ENCODE data around the gene PDE7B. TPM values are rescaled to one million over a fixed set of nuclear protein-coding genes. Genes with fewer than 3 reads are reported as not detected.

PDE7B gene
- total and polyA plus RNA-seq, 2 of the 13 experiments (the other 11 are each of a cell fraction or from before 2014, with no cell fraction given), result not detected

DNA sequence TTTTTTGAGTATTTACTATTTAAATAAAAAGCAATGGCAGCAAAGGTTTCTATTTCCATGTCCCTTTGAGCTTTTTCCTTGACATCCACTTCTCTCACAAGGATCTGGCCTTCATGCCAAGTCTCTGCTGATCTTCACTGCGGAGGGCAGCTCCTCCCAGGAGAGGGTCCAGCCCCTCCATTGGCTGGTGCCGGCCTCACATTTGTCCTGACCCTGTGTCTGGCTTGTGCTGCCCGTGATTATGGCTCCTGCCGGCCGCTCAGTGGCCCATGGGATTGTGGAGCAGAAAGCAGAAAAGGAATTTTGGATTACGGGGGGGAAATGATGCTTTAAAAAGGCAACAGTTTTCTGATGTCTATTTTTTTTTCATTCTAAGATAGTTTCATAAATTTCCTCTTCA, 31.2 kb upstream of the PDE7B start:
- no peak for FAIRE-seq
- H3K4me2 ChIP-seq (ENCODE audit: low read depth, low read length), result no peak overlapping the region
- no peak overlapping the region for H3K27ac ChIP-seq (ENCODE audit: extremely low read length, insufficient read depth, low read length)
- H3K79me2 ChIP-seq (ENCODE audit: insufficient read depth, low read length), result no peaks in the 10 kb centered on the region
- no peaks in the 10 kb centered on the region for H3K9me3 ChIP-seq (ENCODE audit: low read length)
- H2AFZ ChIP-seq (ENCODE audit: low read length), result no peak overlapping the region
- no peaks in the 10 kb centered on the region; a peak in 1 of 5 replicates for H3K27me3 ChIP-seq (ENCODE audit: control insufficient read depth in 1 of 2, insufficient read depth in 2 of 2, low read length in 2 of 2)
- no peak for ATAC-seq
- H3K36me3 ChIP-seq (replicated peaks in 1 of 2; ENCODE audit: control insufficient read depth in 1 of 2, insufficient read depth in 2 of 2, low read length in 2 of 2), result no peaks in the 10 kb centered on the region
- ChIA-PET CTCF (ENCODE audit: low intra/inter-chr PET ratio, low total read pairs) (no interaction called here), POLR2A (no interaction called here)
- no peak overlapping the region for H3K9ac ChIP-seq (ENCODE audit: insufficient read depth, low read depth, low read length)
- 12% methylated on average over 6 of the region's 6 CpGs for WGBS (ENCODE audit: low lambda C conversion rate)
- no peak for DNase-seq (ENCODE audit: low spot score)
- no peaks in the 10 kb centered on the region for H4K20me1 ChIP-seq (ENCODE audit: insufficient read depth, low read length)
- H3K4me1 ChIP-seq (ENCODE audit: insufficient read depth, low read length), result no peaks in the 10 kb centered on the region
- in situ Hi-C loops (cut with HindIII; ENCODE audit: extremely low pct_ligation_motif_present, low pct_unique_long_range_greater_than_20kb) (no loop called here), intact Hi-C loops (cut with micrococcal nuclease; ENCODE audit: unreplicated experiment) (no loop called here)
- H3K4me3 ChIP-seq (replicated peaks in 1 of 3; ENCODE audit: insufficient read depth in 1 of 3, low read depth in 2 of 3, low read length in 3 of 3), result no peak overlapping the region
- TF ChIP-seq, protein P1, sequence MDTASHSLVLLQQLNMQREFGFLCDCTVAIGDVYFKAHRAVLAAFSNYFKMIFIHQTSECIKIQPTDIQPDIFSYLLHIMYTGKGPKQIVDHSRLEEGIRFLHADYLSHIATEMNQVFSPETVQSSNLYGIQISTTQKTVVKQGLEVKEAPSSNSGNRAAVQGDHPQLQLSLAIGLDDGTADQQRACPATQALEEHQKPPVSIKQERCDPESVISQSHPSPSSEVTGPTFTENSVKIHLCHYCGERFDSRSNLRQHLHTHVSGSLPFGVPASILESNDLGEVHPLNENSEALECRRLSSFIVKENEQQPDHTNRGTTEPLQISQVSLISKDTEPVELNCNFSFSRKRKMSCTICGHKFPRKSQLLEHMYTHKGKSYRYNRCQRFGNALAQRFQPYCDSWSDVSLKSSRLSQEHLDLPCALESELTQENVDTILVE (CRISPR knock-in tag; IDR thresholded peaks at IDR 0.05), result no peak
- TF ChIP-seq, protein P2, sequence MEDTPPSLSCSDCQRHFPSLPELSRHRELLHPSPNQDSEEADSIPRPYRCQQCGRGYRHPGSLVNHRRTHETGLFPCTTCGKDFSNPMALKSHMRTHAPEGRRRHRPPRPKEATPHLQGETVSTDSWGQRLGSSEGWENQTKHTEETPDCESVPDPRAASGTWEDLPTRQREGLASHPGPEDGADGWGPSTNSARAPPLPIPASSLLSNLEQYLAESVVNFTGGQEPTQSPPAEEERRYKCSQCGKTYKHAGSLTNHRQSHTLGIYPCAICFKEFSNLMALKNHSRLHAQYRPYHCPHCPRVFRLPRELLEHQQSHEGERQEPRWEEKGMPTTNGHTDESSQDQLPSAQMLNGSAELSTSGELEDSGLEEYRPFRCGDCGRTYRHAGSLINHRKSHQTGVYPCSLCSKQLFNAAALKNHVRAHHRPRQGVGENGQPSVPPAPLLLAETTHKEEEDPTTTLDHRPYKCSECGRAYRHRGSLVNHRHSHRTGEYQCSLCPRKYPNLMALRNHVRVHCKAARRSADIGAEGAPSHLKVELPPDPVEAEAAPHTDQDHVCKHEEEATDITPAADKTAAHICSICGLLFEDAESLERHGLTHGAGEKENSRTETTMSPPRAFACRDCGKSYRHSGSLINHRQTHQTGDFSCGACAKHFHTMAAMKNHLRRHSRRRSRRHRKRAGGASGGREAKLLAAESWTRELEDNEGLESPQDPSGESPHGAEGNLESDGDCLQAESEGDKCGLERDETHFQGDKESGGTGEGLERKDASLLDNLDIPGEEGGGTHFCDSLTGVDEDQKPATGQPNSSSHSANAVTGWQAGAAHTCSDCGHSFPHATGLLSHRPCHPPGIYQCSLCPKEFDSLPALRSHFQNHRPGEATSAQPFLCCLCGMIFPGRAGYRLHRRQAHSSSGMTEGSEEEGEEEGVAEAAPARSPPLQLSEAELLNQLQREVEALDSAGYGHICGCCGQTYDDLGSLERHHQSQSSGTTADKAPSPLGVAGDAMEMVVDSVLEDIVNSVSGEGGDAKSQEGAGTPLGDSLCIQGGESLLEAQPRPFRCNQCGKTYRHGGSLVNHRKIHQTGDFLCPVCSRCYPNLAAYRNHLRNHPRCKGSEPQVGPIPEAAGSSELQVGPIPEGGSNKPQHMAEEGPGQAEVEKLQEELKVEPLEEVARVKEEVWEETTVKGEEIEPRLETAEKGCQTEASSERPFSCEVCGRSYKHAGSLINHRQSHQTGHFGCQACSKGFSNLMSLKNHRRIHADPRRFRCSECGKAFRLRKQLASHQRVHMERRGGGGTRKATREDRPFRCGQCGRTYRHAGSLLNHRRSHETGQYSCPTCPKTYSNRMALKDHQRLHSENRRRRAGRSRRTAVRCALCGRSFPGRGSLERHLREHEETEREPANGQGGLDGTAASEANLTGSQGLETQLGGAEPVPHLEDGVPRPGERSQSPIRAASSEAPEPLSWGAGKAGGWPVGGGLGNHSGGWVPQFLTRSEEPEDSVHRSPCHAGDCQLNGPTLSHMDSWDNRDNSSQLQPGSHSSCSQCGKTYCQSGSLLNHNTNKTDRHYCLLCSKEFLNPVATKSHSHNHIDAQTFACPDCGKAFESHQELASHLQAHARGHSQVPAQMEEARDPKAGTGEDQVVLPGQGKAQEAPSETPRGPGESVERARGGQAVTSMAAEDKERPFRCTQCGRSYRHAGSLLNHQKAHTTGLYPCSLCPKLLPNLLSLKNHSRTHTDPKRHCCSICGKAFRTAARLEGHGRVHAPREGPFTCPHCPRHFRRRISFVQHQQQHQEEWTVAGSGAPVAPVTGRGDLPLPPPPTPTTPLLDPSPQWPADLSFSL (CRISPR knock-in tag; IDR thresholded peaks at IDR 0.05), result no peak
- no peak for TF ChIP-seq ZNF724P (CRISPR knock-in tag; IDR thresholded peaks at IDR 0.05; ENCODE audit: borderline replicate concordance)
- no peak for TF ChIP-seq SPEN (CRISPR knock-in tag; IDR thresholded peaks at IDR 0.05; ENCODE audit: low read depth)
- no peak for TF ChIP-seq ELF4 (CRISPR knock-in tag; IDR thresholded peaks at IDR 0.05; ENCODE audit: borderline replicate concordance)
- no peak for TF ChIP-seq ZNF160 (CRISPR knock-in tag; IDR thresholded peaks at IDR 0.05)
- TF ChIP-seq PPARG (CRISPR knock-in tag; conservative IDR thresholded peaks at IDR 0.05), result no peak
- no peak for TF ChIP-seq MAFF (IDR thresholded peaks at IDR 0.05; ENCODE audit: low read depth, low read length)
- no peak for TF ChIP-seq FOXO1 (CRISPR knock-in tag; IDR thresholded peaks at IDR 0.05)
- no peak for TF ChIP-seq ZMYM4 (CRISPR knock-in tag; IDR thresholded peaks at IDR 0.05)
- TF ChIP-seq ZNF124 (CRISPR knock-in tag; IDR thresholded peaks at IDR 0.05), result no peak
- TF ChIP-seq, protein P3, sequence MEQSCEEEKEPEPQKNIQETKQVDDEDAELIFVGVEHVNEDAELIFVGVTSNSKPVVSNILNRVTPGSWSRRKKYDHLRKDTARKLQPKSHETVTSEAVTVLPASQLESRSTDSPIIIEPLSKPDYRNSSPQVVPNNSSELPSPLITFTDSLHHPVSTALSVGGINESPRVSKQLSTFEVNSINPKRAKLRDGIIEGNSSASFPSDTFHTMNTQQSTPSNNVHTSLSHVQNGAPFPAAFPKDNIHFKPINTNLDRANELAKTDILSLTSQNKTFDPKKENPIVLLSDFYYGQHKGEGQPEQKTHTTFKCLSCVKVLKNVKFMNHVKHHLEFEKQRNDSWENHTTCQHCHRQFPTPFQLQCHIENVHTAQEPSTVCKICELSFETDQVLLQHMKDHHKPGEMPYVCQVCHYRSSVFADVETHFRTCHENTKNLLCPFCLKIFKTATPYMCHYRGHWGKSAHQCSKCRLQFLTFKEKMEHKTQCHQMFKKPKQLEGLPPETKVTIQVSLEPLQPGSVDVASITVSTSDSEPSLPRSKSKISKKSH (CRISPR knock-in tag; IDR thresholded peaks at IDR 0.05; ENCODE audit: borderline replicate concordance), result no peak
- TF ChIP-seq, protein P4, sequence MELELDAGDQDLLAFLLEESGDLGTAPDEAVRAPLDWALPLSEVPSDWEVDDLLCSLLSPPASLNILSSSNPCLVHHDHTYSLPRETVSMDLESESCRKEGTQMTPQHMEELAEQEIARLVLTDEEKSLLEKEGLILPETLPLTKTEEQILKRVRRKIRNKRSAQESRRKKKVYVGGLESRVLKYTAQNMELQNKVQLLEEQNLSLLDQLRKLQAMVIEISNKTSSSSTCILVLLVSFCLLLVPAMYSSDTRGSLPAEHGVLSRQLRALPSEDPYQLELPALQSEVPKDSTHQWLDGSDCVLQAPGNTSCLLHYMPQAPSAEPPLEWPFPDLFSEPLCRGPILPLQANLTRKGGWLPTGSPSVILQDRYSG (CRISPR knock-in tag; IDR thresholded peaks at IDR 0.05), result no peak
- no peak for TF ChIP-seq ZFX (CRISPR knock-in tag; IDR thresholded peaks at IDR 0.05; ENCODE audit: low read depth)
- BruUV-seq (replicated peaks), result no TSS peak
